Measurements from ENCODE around the gene KPNA2. TPM values are rescaled to one million over a fixed set of nuclear protein-coding genes. Genes with fewer than 3 reads are reported as not detected.

KPNA2 gene
- total and polyA plus RNA-seq, 9 of the 15 experiments (the other 6 are each of a cell fraction or from before 2014, with no cell fraction given), result 132 to 984 (median 241) TPM

DNA sequence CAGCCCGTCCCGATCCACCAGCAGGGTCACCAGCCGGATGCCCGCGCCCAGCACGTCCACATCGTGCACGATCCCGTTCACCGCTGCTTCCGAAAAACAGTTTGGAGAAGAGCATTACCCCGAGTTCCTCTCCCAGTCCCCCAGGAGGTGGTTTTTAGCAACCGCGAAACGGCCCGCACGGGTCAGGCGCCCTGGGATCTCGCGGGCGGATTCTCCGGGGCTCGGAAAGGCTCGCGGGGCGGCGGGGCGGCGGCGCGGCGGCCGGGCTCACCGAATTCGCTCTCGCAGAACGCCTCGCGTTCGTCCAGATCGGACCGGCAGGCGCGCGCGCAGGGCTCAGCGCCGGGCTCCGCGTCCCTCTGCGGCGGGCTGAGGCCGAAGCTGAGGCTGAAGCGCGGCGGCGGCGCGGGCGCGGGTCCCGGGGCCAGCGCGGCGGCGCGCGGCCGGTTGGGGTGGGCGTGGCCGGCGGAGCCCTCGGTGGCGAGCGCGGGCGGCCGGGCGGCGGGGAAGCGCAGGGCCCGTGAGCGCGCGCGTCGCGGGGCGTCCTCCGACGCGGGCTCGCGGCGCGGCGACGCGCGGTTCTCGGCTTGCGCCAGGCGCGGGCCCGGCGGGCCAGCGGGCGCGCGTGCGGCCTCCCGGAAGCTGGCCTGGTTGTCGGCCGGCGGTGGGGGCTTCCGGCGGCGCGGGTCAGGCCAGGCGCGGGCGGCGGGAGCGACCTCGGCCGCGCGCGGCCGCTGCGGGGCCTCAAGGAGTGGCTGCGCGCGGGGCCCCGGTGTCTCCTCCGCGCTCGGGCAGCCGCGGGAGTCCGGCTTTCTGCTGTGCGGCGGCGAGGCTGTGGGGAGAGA lies 42.2 kb upstream of the KPNA2 start (continued):
- TF ChIP-seq, protein P1, sequence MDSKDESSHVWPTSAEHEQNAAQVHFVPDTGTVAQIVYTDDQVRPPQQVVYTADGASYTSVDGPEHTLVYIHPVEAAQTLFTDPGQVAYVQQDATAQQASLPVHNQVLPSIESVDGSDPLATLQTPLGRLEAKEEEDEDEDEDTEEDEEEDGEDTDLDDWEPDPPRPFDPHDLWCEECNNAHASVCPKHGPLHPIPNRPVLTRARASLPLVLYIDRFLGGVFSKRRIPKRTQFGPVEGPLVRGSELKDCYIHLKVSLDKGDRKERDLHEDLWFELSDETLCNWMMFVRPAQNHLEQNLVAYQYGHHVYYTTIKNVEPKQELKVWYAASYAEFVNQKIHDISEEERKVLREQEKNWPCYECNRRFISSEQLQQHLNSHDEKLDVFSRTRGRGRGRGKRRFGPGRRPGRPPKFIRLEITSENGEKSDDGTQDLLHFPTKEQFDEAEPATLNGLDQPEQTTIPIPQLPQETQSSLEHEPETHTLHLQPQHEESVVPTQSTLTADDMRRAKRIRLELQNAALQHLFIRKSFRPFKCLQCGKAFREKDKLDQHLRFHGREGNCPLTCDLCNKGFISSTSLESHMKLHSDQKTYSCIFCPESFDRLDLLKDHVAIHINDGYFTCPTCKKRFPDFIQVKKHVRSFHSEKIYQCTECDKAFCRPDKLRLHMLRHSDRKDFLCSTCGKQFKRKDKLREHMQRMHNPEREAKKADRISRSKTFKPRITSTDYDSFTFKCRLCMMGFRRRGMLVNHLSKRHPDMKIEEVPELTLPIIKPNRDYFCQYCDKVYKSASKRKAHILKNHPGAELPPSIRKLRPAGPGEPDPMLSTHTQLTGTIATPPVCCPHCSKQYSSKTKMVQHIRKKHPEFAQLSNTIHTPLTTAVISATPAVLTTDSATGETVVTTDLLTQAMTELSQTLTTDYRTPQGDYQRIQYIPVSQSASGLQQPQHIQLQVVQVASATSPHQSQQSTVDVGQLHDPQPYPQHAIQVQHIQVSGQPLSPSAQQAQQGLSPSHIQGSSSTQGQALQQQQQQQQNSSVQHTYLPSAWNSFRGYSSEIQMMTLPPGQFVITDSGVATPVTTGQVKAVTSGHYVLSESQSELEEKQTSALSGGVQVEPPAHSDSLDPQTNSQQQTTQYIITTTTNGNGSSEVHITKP (IDR thresholded peaks at IDR 0.05; ENCODE audit: partially characterized antibody), result no peak
- no peak for TF ChIP-seq CSDE1 (IDR thresholded peaks at IDR 0.05)
- TF ChIP-seq, protein P2, sequence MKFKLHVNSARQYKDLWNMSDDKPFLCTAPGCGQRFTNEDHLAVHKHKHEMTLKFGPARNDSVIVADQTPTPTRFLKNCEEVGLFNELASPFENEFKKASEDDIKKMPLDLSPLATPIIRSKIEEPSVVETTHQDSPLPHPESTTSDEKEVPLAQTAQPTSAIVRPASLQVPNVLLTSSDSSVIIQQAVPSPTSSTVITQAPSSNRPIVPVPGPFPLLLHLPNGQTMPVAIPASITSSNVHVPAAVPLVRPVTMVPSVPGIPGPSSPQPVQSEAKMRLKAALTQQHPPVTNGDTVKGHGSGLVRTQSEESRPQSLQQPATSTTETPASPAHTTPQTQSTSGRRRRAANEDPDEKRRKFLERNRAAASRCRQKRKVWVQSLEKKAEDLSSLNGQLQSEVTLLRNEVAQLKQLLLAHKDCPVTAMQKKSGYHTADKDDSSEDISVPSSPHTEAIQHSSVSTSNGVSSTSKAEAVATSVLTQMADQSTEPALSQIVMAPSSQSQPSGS (CRISPR knock-in tag; IDR thresholded peaks at IDR 0.05), result no peak
- TF ChIP-seq, protein P3, sequence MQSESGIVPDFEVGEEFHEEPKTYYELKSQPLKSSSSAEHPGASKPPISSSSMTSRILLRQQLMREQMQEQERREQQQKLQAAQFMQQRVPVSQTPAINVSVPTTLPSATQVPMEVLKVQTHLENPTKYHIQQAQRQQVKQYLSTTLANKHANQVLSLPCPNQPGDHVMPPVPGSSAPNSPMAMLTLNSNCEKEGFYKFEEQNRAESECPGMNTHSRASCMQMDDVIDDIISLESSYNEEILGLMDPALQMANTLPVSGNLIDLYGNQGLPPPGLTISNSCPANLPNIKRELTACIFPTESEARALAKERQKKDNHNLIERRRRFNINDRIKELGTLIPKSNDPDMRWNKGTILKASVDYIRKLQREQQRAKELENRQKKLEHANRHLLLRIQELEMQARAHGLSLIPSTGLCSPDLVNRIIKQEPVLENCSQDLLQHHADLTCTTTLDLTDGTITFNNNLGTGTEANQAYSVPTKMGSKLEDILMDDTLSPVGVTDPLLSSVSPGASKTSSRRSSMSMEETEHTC (IDR thresholded peaks at IDR 0.05), result no peak
- TF ChIP-seq ZNF431 (CRISPR knock-in tag; IDR thresholded peaks at IDR 0.05), result no peak
- no peak for TF ChIP-seq HDAC6 (IDR thresholded peaks at IDR 0.05; ENCODE audit: low read depth, low read length)
- no peak for TF ChIP-seq HNRNPUL1 (IDR thresholded peaks at IDR 0.05; ENCODE audit: low read length)
- TF ChIP-seq ZNF644 (tag; IDR thresholded peaks at IDR 0.05; ENCODE audit: low read depth), result peak; percentile 98
- TF ChIP-seq POLR3A (IDR thresholded peaks at IDR 0.05; ENCODE audit: borderline replicate concordance, extremely low read depth, insufficient read depth, insufficient read length), result no peak
- TF ChIP-seq BMI1 (IDR thresholded peaks at IDR 0.05; ENCODE audit: low read length), result no peak
- peak; percentile 69; the same call in 1 of the 2 replicates for TF ChIP-seq KDM2B (CRISPR knock-in tag; IDR thresholded peaks at IDR 0.05)
- TF ChIP-seq, protein P4, sequence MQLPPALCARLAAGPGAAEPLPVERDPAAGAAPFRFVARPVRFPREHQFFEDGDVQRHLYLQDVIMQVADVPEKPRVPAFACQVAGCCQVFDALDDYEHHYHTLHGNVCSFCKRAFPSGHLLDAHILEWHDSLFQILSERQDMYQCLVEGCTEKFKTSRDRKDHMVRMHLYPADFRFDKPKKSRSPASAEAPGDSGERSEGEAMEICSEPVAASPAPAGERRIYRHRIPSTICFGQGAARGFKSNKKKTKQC (CRISPR knock-in tag; IDR thresholded peaks at IDR 0.05), result no peak
- peak; percentile 22; the same call in 1 of the 2 replicates for TF ChIP-seq ZBTB7A (IDR thresholded peaks at IDR 0.05; ENCODE audit: borderline replicate concordance, control insufficient read depth, low read depth, low read length)
- TF ChIP-seq, protein P5, sequence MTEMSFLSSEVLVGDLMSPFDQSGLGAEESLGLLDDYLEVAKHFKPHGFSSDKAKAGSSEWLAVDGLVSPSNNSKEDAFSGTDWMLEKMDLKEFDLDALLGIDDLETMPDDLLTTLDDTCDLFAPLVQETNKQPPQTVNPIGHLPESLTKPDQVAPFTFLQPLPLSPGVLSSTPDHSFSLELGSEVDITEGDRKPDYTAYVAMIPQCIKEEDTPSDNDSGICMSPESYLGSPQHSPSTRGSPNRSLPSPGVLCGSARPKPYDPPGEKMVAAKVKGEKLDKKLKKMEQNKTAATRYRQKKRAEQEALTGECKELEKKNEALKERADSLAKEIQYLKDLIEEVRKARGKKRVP (CRISPR knock-in tag; IDR thresholded peaks at IDR 0.05), result no peak
- TF ChIP-seq, protein P6, sequence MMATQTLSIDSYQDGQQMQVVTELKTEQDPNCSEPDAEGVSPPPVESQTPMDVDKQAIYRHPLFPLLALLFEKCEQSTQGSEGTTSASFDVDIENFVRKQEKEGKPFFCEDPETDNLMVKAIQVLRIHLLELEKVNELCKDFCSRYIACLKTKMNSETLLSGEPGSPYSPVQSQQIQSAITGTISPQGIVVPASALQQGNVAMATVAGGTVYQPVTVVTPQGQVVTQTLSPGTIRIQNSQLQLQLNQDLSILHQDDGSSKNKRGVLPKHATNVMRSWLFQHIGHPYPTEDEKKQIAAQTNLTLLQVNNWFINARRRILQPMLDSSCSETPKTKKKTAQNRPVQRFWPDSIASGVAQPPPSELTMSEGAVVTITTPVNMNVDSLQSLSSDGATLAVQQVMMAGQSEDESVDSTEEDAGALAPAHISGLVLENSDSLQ (IDR thresholded peaks at IDR 0.05), result no peak
- no peak for TF ChIP-seq KAT8 (IDR thresholded peaks at IDR 0.05; ENCODE audit: low read depth)

Data from K562 (cell line).